Measurements from ENCODE around the gene PPP1R15B. TPM values are rescaled to one million over a fixed set of nuclear protein-coding genes. Genes with fewer than 3 reads are reported as not detected.
A peak's percentile ranks its signal among the peaks of the same experiment; 100 is the strongest.

PPP1R15B gene
- total RNA-seq, 1 experiment from 2014 or later: 50.7 TPM

DNA sequence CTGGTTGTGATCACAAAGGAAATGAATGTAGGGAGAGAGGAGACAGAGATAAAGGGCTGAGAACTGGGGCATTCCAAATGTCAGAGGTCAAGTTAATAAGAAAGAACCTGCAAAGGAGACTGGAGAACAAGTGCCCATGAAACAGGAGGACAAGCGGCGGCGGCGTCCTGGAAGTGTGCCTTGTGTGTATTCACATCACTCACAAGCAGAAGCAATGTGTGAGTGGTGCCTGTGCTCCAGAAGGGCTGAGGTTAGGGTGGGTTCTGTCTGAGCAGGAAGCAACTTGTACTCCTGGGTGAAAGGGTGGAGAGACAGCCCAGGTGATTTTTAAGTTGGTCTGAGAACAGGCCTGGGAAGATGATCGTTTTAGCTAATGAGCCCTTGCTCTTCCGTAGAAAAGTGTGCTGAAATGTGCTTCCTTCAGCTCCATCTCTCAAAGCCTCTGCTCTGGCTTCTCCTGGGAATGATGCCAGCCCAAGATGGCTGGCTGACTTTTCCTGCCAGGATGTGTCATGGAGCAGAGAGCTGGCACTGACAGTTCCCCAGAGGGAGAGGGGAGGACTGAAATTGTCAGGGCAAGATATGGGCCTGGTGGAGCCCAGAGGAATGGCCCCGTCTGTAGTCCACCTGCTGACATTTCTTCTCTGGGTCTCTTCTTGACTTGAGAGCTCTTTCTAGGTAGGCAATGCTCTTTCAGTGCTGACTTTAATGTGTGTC is 26.8 kb downstream of the PPP1R15B start:
- H2AFZ ChIP-seq (ENCODE audit: low read length): no peak overlapping the region
- no peak overlapping the region for H3K4me2 ChIP-seq (ENCODE audit: low read length)
- H4K20me1 ChIP-seq (ENCODE audit: low read length): no peaks in the 10 kb centered on the region
- no peak overlapping the region for H3K9ac ChIP-seq (ENCODE audit: low read length)
- POLR2A ChIA-PET (ENCODE audit: unreplicated experiment): interaction anchor here (0.5 to 0.7 kb wide), 2 partner anchors 110 to 131 kb away, joined by 4 to 5 read pairs; partner anchors contain the start of genes MDM4 and PIK3C2B
- no peak overlapping the region for H3K4me3 ChIP-seq (ENCODE audit: low read length)
- H3K9me2 ChIP-seq (replicated peaks; ENCODE audit: low read length): no peaks in the 10 kb centered on the region
- H3K9me3 ChIP-seq (ENCODE audit: low read length): no peaks in the 10 kb centered on the region
- no TSS peak for BruUV-seq (replicated peaks)
- H3K27me3 ChIP-seq (ENCODE audit: low read length): no peaks in the 10 kb centered on the region
- TF ChIP-seq EZH2phosphoT487 (IDR thresholded peaks at IDR 0.05; ENCODE audit: borderline replicate concordance, low read length) (no peak), CTCF (conservative IDR thresholded peaks at IDR 0.05; ENCODE audit: low read depth, low read length) (no peak), EZH2 (IDR thresholded peaks at IDR 0.05; ENCODE audit: low read length, unreplicated experiment) (no peak)
- H3K4me1 ChIP-seq (ENCODE audit: insufficient read depth, low read length): peaks cover 17% of the 10 kb centered on the region
- no peaks in the 10 kb centered on the region for H3F3A ChIP-seq (ENCODE audit: low read length, unreplicated experiment)
- CTCF ChIA-PET: interaction anchor here (0.6 to 1.2 kb wide), 2 partner anchors 14 to 874 kb away, joined by 3 to 9 read pairs; no protein-coding TSS in a partner anchor
- ATAC-seq: peak; percentile 61
- intact Hi-C loops (cut with micrococcal nuclease): no loop called here
- no peak overlapping the region for H3K27ac ChIP-seq (ENCODE audit: low read length)
- no peaks in the 10 kb centered on the region for H3K79me2 ChIP-seq (ENCODE audit: low read length)
- H3K36me3 ChIP-seq (ENCODE audit: low read depth, low read length): no peaks in the 10 kb centered on the region
- peak; percentile 71 for DNase-seq

DNA sequence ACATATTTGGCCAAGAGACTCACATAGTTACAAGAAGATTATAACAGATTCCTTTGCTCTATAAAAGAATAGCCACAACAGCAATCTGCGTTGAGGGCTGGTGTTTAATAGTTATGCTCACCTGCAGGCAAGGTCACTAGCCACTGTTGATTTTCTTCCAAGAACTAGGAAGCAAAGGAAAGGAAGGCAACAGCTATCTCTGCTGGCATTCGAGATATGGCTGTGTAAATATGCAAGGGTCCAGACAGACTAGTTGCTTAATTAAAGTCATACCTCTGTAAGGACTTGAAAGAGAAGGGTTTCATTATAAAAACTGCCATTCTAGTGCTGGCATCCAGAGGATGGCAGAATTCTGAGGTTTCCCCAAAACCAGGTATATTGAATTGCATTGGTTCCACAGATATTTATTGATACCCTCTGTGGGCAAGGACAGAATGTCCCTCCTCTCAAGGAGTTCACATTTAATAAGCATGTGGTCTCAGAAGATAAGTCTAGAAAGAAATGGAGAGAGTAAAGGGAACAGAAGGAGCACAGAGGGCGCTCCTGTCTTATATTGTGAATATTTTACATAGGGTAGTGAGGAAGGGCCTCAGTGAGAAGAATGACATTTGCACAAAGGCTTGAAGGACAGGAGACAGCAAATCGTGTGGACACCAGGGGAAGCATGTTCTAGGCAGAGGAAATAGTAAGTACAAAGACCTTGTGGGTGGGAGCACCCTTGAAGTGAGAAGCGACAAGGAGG is 28.3 kb downstream of the PPP1R15B start:
- H2AFZ ChIP-seq (ENCODE audit: low read length): no peak overlapping the region
- peaks cover 27% of the 10 kb centered on the region for H3K4me1 ChIP-seq (ENCODE audit: insufficient read depth, low read length)
- CTCF ChIA-PET: interaction anchor here (3.9 kb wide), 1 partner anchor 15 kb away, joined by 31 read pairs; no protein-coding TSS in a partner anchor
- H3K9ac ChIP-seq (ENCODE audit: low read length): no peak overlapping the region
- no peak for DNase-seq
- no peaks in the 10 kb centered on the region for H4K20me1 ChIP-seq (ENCODE audit: low read length)
- POLR2A ChIA-PET (ENCODE audit: unreplicated experiment): no interaction called here
- H3K4me2 ChIP-seq (ENCODE audit: low read length): no peak overlapping the region
- H3K36me3 ChIP-seq (ENCODE audit: low read depth, low read length): no peaks in the 10 kb centered on the region
- H3K9me3 ChIP-seq (ENCODE audit: low read length): no peaks in the 10 kb centered on the region
- H3K79me2 ChIP-seq (ENCODE audit: low read length): peaks cover 10% of the 10 kb centered on the region
- no TSS peak for BruUV-seq (replicated peaks)
- TF ChIP-seq CTCF (conservative IDR thresholded peaks at IDR 0.05; ENCODE audit: low read depth, low read length) (no peak; the same call in 1 of the 2 replicates), EZH2 (IDR thresholded peaks at IDR 0.05; ENCODE audit: low read length, unreplicated experiment) (no peak), EZH2phosphoT487 (IDR thresholded peaks at IDR 0.05; ENCODE audit: borderline replicate concordance, low read length) (no peak)
- no peaks in the 10 kb centered on the region for H3F3A ChIP-seq (ENCODE audit: low read length, unreplicated experiment)
- intact Hi-C loops (cut with micrococcal nuclease): no loop called here
- ATAC-seq: no peak
- H3K27ac ChIP-seq (ENCODE audit: low read length): no peak overlapping the region
- H3K9me2 ChIP-seq (replicated peaks; ENCODE audit: low read length): no peaks in the 10 kb centered on the region
- H3K27me3 ChIP-seq (ENCODE audit: low read length): no peaks in the 10 kb centered on the region
- no peak overlapping the region for H3K4me3 ChIP-seq (ENCODE audit: low read length)

All from PC-3 (cell line).